Activated CD8-positive, alpha-beta T cell treated with anti-CD3 and anti-CD28 coated beads, Interleukin-2, amount 10 ng/mL, durations not matched to agents 7 days and 5 days (primary cell): Measurements from ENCODE around the gene ALDH1A2. TPM values are rescaled to one million over a fixed set of nuclear protein-coding genes. Genes with fewer than 3 reads are reported as not detected.
"Not testable (repeated sequence)": the region's sequence is repeated elsewhere in the genome, so short reads cannot be mapped to it uniquely, and the experiment has no call there.

Source experiments
- ATAC-seq: fragments of 150-1000 bp; cut with Tn5 transposase; one replicate; pipeline ENCODE4 v1.10.0; 2021; ENCODE audit warnings: moderate library complexity
- CTCF ChIA-PET: fragments of 350-600 bp; sonication (Branson Sonifier 250); formaldehyde crosslinking; loops from one replicate; lab custom pipeline; 2021; ENCODE audit warnings: antibody characterized with exemption; lab: Charles Lee
- POLR2A ChIA-PET: fragments of 350-600 bp; sonication (Branson Sonifier 250); formaldehyde crosslinking; loops from one replicate; lab custom pipeline; 2021; ENCODE audit warnings: antibody characterized with exemption; lab: Charles Lee
- DNase-seq: peaks from one replicate; pipeline ENCODE4 v3.0.0-alpha.2; 2020
- H3K27ac Mint-ChIP-seq: one replicate; pipeline ENCODE4 v1.8.0; 2021; ENCODE audit warnings: mild to moderate bottlenecking, mixed read lengths
- H3K27me3 Mint-ChIP-seq: one replicate; pipeline ENCODE4 v1.8.0; 2021; ENCODE audit warnings: low read depth, mixed read lengths
- H3K36me3 Mint-ChIP-seq: one replicate; pipeline ENCODE4 v1.8.0; 2021; ENCODE audit warnings: low read depth, mixed read lengths
- H3K4me1 Mint-ChIP-seq: one replicate; pipeline ENCODE4 v1.8.0; 2021; ENCODE audit warnings: low read depth, mixed read lengths
- H3K4me3 Mint-ChIP-seq: one replicate; pipeline ENCODE4 v1.8.0; 2021; ENCODE audit warnings: mild to moderate bottlenecking, mixed read lengths
- H3K9me3 Mint-ChIP-seq: one replicate; pipeline ENCODE4 v1.8.0; 2022; ENCODE audit warnings: mixed read lengths; ENCODE audit not compliant: insufficient read depth
- total RNA-seq, 2 experiments: library from RNA; stranded (reverse); gene quantifications; one replicate each; pipeline ENCODE4 v1.2.3, GENCODE V29; 2021

Gene ALDH1A2
- total RNA-seq, 2 experiments from 2014 or later: not detected

DNA sequence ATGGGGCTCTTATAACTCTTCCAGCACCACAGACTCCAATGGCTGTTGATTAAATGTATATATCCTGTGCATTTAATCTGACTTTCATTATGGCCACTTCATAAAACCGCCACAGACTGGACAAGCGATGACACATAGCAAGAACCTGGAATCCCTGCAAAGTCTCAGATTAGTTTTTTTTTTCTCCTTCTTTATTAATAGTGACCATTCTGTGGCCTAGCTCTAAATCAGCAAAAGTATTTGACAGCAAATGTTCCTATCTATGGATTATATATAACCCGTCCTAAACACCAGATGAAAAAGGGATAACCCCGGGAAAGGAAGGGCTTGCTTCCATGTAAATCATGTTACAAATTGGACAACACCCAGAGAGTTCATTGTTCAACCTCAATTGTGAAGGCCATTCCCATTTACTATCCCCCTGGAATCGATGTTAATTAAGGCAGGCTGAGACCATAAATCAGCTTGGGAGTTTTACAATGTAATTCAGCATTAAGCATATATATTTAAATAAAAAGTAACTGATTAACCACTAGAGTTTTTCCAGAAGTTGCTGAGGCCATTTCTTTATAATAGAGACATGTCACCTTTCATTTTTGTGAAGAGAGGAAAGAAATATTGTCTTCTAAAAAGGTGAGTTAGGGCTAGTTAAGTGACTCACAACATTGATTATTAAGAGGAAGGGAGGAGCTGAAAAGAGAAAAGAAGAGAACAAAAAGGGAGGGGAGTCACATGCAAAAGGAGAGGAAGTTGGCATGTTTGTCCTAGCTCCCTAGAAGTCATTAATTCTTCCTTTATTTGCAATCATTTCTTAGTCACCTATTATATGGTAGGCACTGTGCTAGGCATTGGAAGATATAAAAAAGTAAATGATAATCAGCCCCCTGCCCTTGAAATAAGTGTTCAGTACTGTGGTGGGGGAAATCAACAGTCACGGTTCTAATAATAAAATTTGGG lies 26.2 kb downstream of the ALDH1A2 start:
- H3K9me3 Mint-ChIP-seq: no peaks in the 10 kb centered on the region
- ChIA-PET POLR2A (no interaction called here), CTCF (interaction anchor here (1.8 kb wide), 1 partner anchor 32 kb away, joined by 7 read pairs; no protein-coding TSS in a partner anchor)
- H3K4me3 Mint-ChIP-seq: no peak overlapping the region
- no peak for ATAC-seq
- H3K4me1 Mint-ChIP-seq: no peaks in the 10 kb centered on the region
- no peak overlapping the region for H3K27ac Mint-ChIP-seq
- H3K36me3 Mint-ChIP-seq: no peaks in the 10 kb centered on the region
- H3K27me3 Mint-ChIP-seq: peaks cover 37% of the 10 kb centered on the region
- DNase-seq: no peak

- no peak overlapping the region for H3K4me3 Mint-ChIP-seq
- ChIA-PET POLR2A (no interaction called here), CTCF (no interaction called here)
- ATAC-seq (no peak), DNase-seq (no peak)
- H3K36me3 Mint-ChIP-seq: no peaks in the 10 kb centered on the region
- peaks cover 35% of the 10 kb centered on the region for H3K27me3 Mint-ChIP-seq
- H3K9me3 Mint-ChIP-seq: no peaks in the 10 kb centered on the region
- no peaks in the 10 kb centered on the region for H3K4me1 Mint-ChIP-seq
- no peak overlapping the region for H3K27ac Mint-ChIP-seq
Observed at GRCh38 chr15:58038426-58039078, 27.0 kb downstream of the ALDH1A2 start.

DNA sequence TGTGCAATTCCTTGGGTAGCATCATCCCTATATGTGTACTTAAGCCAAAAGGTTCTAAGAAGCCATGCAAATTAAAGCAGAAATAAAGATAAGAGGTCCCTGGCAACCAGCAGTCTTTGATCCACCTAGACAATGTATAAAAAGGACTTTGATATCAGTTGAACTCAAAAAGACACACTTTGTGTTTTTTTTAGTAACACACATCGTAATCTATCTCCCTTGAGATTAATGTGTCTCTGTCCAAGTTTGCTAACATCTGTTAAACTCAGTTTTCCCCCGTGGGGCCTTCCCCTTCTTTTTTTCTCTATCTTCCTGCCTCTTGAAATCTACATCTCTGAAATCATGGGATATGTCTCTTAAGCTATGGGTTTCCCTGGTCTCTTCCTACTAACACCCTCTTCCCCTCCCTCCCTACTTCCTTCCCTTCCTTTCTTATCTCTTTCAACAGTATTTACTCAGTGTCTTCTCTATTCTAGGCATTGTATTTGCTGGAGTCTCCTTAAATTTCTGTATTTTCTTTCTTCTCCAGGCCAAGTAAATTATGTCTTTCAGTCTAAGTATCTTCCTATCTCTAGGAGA lies 27.7 kb downstream of the ALDH1A2 start:
- H3K9me3 Mint-ChIP-seq: no peaks in the 10 kb centered on the region
- DNase-seq (no peak), ATAC-seq (no peak)
- CTCF ChIA-PET: no interaction called here
- H3K4me3 Mint-ChIP-seq: no peak overlapping the region
- peaks cover 32% of the 10 kb centered on the region for H3K27me3 Mint-ChIP-seq
- no peak overlapping the region for H3K27ac Mint-ChIP-seq
- no peaks in the 10 kb centered on the region for H3K4me1 Mint-ChIP-seq
- H3K36me3 Mint-ChIP-seq: no peaks in the 10 kb centered on the region
- POLR2A ChIA-PET: no interaction called here

DNA sequence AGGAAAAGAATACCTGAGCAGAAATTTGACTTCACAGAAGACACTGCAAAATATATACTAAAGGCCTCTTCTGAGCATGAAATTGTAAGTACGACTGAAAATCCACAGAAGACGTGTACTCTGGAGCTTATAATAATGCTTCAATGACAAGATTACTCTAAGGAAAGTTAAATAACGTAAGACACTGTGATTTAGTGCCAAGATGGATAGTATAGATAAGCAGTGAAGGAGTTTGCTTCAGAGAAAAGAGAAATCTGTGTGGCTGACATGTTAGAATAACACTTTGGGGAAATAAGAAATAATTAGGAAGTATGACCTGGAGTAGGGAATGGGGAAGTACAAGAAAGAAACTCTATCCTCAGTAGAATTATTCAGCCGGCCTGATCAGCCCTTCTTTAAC lies 28.9 kb downstream of the ALDH1A2 start:
- no peak overlapping the region for H3K4me3 Mint-ChIP-seq
- H3K27ac Mint-ChIP-seq: no peak overlapping the region
- no peaks in the 10 kb centered on the region for H3K36me3 Mint-ChIP-seq
- ATAC-seq (no peak), DNase-seq (no peak)
- CTCF ChIA-PET: no interaction called here
- H3K9me3 Mint-ChIP-seq: no peaks in the 10 kb centered on the region
- POLR2A ChIA-PET: no interaction called here
- peaks cover 27% of the 10 kb centered on the region for H3K27me3 Mint-ChIP-seq
- H3K4me1 Mint-ChIP-seq: no peaks in the 10 kb centered on the region

DNA sequence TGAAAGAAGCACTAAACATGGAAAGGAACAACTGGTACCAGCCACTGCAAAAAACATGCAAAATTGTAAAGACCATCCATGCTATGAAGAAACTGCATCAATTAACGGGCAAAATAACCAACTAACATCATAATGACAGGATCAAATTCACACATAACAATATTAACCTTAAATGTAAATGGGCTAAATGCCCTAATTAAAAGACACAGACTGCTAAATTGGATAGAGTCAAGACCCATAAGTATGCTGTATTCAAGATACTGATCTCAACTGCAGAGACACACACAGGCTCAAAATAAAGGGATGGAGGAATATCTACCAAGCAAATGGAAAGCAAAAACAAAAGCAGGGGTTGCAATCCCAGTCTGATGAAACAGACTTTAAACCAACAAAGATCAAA lies 37.1 kb downstream of the ALDH1A2 start:
- POLR2A ChIA-PET, H3K4me1 Mint-ChIP-seq, H3K4me3 Mint-ChIP-seq: not testable (repeated sequence)

DNA sequence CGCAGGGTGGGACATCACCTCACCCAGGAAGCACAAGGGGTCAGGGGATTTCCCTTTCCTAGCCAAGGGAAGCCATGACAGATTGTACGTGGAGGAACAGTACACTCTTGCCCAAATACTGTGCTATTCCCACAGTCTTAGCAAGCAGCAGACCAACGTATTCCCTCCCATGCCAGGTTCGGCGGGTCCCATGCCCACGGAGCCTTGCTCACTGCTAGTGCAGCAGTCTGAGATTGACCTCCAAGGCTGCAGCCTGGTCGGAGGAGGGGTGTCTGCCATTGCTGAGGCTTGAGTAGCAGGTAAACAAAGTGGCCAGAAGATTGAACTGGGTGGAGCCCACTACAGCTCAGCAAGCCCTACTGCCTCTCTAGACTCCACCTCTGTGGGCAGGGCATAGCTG lies 39.0 kb downstream of the ALDH1A2 start:
- ChIA-PET POLR2A (no interaction called here), CTCF (no interaction called here)
- Mint-ChIP-seq H3K4me3 (no peak overlapping the region), H3K4me1 (no peaks in the 10 kb centered on the region), H3K9me3 (peaks cover 14% of the 10 kb centered on the region), H3K27ac (no peak overlapping the region), H3K27me3 (peaks cover 4% of the 10 kb centered on the region), H3K36me3 (peaks cover 2% of the 10 kb centered on the region)
- ATAC-seq: no peak
- no peak for DNase-seq

More for the DNA sequence above, 37.1 kb downstream of the ALDH1A2 start:
- H3K27me3 Mint-ChIP-seq, H3K36me3 Mint-ChIP-seq, H3K27ac Mint-ChIP-seq, ATAC-seq, DNase-seq, CTCF ChIA-PET: not testable (repeated sequence)
- H3K9me3 Mint-ChIP-seq: peaks cover 14% of the 10 kb centered on the region

- ATAC-seq (no peak), DNase-seq (no peak)
- Mint-ChIP-seq H3K4me1 (no peaks in the 10 kb centered on the region), H3K9me3 (peaks cover 14% of the 10 kb centered on the region), H3K27me3 (peaks cover 4% of the 10 kb centered on the region), H3K4me3 (no peak overlapping the region), H3K36me3 (peaks cover 2% of the 10 kb centered on the region), H3K27ac (no peak overlapping the region)
- CTCF ChIA-PET: no interaction called here
- POLR2A ChIA-PET: no interaction called here
Observed at GRCh38 chr15:58026051-58026450, 39.5 kb downstream of the ALDH1A2 start.

DNA sequence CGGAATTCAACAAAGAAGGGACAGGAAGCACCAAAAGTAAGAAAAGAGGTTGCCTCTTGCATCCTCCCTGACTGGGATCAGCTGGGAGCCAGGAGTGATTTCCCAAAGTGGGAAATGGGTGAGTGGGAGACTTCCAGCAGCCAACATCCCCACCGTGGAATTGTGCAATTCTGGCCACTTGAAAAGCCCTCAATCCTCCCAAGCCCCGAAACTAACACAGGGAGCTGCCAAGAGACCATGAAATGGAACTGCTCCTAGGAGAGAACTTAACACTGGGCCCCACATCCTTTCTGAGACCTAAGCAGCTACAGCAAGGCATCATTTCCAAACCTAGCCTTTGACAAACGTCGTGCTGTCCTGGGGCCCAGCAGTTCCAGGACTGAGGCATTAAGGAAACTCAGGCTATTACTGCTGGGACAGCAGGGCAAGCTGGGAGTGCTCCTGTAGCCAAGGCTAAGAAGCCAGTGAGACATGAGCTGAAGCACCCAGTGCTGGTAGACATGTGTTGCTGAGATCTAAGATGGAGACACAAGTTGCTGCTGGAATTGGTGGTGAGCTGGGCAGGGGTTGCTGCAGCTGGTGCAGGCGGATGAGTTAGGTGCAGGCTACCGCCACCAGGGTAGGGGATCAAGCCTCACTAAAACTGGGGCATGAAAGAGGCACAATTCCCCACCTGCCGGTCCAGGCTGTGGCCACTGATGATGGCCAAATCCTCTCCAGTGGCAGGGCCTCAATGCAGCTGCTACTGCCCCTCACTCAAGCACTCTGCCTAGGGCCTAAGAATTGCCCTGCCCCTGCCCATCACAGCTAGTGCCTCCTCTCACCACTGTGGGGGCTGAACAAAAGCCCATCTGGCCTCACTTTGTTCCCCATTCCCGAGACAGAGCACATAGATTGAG lies 43.9 kb downstream of the ALDH1A2 start:
- Mint-ChIP-seq H3K36me3 (peaks cover 2% of the 10 kb centered on the region), H3K27ac (no peak overlapping the region), H3K4me1 (no peaks in the 10 kb centered on the region), H3K27me3 (peaks cover 10% of the 10 kb centered on the region), H3K4me3 (no peak overlapping the region), H3K9me3 (peaks cover 14% of the 10 kb centered on the region)
- ChIA-PET POLR2A (no interaction called here), CTCF (no interaction called here)
- ATAC-seq: no peak
- no peak for DNase-seq

DNA sequence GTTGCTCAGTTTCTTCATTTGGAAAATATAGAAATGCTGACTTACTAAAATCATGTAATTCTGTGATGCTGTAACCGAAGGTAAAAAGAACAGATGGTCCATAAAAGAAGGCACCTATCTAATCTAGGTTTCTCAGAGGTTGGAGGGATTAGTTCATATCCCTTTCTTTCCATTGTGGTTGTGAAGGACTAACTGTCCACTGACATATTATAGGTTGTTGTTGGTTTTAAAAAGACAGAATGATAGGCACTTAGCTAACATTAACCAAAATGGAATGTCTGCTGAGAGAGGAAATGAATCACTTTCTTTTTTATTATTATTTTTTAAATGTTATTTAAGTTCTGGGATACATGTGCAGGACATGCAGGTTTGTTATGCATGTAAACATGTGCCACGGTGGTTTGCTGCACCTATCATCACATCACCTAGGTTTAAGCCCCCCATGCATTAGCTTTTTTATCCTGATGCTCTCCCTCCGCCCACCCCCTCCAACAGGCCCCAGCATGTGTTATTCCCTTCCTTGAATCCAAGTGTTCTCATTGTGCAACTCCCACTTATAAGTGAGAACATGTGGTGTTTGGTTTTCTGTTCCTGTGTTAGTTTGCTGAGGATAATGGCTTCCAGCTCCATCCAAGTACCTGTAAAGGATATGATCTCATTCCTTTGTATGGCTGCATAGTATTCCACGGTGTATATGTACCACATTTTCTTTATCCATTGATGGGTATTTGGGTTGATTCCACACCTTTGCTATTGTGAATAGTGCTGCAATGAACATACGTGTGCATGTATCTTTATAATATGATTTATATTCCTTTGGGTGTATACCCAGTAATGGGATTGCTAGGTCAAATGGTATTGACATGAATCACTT lies 45.8 kb downstream of the ALDH1A2 start:
- Mint-ChIP-seq H3K9me3 (peaks cover under 1% of the 10 kb centered on the region), H3K4me3 (no peak overlapping the region), H3K36me3 (no peaks in the 10 kb centered on the region), H3K4me1 (no peaks in the 10 kb centered on the region), H3K27ac (no peak overlapping the region), H3K27me3 (peaks cover 14% of the 10 kb centered on the region)
- ATAC-seq: no peak
- POLR2A ChIA-PET: no interaction called here
- no peak for DNase-seq
- CTCF ChIA-PET: interaction anchor here (1.0 kb wide), 1 partner anchor 159 kb away, joined by 3 read pairs; no protein-coding TSS in a partner anchor

GRCh38 chr15:58017869-58018268 lies 47.6 kb downstream of the ALDH1A2 start:
- Mint-ChIP-seq H3K27me3 (peaks cover 21% of the 10 kb centered on the region), H3K36me3 (no peaks in the 10 kb centered on the region), H3K4me1 (no peaks in the 10 kb centered on the region), H3K27ac (no peak overlapping the region), H3K4me3 (no peak overlapping the region), H3K9me3 (no peaks in the 10 kb centered on the region)
- ChIA-PET CTCF (no interaction called here), POLR2A (no interaction called here)
- ATAC-seq (no peak), DNase-seq (no peak)
